NCI-H345 (cell line): ENCODE data around the gene RPLP2.

Experiments
- DNase-seq: peaks from one replicate; lab custom pipeline; 2025; lab: John Stamatoyannopoulos, UW

Gene RPLP2

DNA sequence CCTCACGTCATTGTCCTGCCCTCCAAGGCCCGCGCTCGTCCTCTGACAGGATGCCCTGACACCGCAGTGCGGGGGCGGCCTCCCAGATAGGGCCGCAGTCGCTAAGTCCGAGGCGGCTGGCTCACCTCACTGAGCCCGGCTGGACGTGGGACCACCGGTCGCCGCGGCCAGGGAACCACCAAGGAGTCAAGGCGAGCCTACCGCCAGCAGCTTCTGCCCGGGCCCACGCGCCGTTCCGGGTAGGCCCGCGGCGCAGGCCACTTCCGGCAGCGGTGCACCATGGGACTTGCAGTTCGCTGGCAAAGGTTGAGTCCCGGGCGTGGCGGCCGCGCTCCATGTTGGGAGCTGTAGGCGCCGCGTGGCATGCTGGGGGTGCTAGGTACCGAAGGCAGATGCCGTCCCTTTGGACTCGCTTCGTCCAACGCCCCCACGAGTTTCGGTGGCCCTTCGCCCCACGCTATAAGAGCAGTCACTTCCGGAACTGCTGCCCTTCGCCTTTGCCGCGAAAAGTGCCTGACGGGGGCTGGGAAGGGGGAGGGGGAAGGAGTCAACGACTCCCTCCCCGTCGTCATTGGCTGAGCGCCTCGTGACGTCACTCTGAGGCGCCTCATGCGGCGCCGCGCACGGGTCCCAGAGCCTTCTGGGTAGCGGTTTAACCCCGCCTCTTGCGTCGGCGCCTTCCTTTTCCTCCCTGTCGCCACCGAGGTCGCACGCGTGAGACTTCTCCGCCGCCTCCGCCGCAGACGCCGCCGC is at the start of gene RPLP2:
RPLP2 (plus strand) TSS at position 681 of the 753 bp plus-strand sequence. CDS start 268 bp downstream, outside the sequence.
- peak; percentile 98 for DNase-seq

DNA sequence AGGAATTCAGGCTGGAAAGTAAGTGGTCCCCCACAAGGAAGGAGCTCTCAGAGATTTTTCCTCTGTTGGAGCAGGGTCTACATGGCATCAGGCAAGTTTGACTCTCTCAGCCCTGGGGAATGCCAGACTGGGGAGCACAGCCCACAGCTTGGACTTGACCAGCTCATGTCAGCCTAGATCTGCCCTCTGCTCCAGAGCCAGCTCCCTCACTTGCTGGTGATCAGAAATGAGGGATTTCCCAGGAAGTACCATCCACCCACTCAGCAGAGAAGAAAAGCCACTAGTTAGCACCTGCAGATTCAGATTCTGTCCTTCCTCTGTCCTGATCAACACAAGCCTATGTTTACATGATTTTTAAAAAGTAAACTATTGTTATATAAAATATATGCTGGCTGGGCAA is 49.5 kb upstream of the RPLP2 start:
- no peak for DNase-seq

DNA sequence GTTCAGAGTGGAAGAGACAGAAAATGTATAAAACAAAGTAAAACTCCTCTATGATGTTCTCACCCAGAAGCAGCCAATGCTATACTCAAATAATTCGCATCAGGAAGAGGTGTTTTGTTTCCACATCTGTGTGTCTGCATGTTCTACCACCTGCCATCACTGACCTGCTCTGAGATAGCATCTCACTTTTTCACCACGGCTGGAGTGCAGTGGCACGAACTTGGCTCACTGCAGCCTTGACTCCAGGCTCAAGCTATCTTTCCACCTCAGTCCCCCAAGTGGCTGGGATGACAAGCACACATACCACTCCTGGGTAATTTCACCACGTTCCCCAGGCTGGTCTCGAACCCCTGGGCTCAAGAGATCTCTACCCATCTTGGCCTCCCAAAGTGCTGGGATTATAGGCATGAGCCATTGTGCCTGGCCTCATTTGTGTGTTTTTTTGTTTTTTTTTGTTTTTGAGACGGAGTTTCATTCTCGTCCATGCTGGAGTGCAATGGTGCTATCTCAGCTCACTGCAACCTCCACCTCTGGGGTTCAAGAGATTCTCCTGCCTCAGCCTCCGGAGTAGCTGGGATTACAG is 48.1 kb upstream of the RPLP2 start:
- DNase-seq = no peak

DNA sequence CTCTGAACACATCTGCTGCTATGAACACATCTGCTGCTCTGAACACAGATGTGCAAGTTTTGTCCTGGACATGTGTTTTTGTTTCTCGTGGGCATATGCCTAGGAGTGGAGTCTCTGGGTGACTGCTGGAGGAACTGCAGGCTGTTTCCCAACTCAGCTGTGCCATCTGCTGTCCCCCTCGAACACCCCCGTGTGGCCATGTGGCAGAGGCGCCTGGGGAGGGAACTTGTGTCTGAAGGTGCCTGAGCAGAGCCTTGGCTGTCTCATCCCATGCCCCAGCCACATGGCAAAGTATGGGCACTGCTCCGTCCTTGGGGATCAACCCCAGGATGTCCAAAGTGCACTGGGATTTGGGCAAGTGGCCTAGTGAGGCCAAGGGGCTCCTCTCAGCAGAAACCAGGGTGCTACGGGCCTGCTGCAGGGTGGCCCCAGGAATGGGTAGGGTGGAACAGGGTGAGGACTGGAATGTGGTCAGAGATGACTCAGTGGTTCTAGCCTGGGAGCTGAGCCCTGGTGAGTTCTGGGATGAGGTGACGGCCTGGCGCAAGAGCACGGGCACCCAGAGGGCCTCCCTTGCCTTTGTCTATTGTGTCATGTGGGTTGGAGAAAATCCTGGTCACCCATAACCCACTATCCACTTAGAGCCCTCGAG is 47.2 kb upstream of the RPLP2 start:
- DNase-seq = no peak

DNA sequence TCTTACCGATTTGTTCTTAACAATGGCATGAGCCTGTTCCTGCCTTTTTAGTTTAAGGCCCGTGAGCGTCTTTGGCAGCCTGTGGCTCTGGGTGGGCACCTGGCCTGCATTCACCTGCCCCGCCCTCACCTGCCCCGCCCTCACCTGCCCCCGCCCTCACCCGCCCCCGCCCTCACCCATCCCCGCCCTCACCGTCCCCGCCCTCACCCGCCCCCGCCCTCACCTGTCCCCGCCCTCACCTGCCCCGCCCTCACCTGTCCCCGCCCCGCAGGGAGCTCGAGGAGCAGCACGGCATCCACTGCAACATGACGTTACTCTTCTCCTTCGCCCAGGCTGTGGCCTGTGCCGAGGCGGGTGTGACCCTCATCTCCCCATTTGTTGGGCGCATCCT is 46.7 kb upstream of the RPLP2 start:
- peak; percentile 27 for DNase-seq

DNA sequence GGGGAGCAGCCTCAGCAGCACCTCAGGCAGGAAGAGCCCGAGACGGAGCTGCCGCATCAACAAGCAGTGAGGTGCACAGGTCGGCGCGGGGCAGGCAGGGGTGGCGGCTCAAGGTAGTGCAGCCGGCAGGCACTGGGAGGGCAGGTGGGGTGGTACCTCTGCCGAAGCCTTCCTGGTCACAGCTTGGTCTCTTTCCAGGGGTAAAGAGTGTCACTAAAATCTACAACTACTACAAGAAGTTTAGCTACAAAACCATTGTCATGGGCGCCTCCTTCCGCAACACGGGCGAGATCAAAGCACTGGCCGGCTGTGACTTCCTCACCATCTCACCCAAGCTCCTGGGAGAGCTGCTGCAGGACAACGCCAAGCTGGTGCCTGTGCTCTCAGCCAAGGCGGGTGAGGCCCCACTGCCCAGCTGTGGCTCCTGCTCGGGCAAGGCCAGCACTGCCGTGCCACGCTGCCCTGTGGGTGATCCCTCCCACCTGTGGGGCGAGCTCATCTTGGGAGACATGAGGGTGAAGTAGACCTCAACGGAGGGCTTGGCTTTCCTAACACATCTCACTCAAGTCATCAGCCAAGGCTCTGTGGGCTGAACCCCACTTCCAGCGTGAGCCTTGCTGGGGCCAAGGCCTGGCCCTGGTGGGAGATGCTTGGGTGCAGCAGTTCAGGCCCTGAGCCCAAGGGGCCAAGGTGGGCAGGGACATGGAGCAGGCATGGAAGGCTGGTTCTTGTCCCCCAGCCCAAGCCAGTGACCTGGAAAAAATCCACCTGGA is 46.0 kb upstream of the RPLP2 start:
- DNase-seq = no peak

DNA sequence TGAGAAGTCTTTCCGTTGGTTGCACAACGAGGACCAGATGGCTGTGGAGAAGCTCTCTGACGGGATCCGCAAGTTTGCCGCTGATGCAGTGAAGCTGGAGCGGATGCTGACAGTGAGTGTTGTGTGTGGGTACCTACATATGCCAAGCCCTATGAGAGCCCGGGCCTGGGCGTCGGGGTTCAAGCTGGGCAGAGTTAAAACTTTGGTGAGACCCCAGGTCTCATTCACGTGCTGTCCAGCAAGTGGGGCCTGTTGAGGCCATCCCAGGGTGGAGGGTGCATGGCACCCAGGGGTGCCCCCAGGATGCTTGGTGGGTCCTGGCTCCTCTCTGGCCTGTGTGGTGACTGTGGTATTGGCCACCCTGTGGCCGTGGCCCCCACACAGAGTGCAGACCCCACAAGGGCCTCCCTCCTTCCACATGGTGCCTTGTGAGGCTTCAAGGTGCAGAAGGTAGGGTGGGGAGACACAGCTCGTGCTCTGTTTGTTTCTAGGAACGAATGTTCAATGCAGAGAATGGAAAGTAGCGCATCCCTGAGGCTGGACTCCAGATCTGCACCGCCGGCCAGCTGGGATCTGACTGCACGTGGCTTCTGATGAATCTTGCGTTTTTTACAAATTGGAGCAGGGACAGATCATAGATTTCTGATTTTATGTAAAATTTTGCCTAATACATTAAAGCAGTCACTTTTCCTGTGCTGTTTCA is 45.3 kb upstream of the RPLP2 start:
- no peak for DNase-seq

DNA sequence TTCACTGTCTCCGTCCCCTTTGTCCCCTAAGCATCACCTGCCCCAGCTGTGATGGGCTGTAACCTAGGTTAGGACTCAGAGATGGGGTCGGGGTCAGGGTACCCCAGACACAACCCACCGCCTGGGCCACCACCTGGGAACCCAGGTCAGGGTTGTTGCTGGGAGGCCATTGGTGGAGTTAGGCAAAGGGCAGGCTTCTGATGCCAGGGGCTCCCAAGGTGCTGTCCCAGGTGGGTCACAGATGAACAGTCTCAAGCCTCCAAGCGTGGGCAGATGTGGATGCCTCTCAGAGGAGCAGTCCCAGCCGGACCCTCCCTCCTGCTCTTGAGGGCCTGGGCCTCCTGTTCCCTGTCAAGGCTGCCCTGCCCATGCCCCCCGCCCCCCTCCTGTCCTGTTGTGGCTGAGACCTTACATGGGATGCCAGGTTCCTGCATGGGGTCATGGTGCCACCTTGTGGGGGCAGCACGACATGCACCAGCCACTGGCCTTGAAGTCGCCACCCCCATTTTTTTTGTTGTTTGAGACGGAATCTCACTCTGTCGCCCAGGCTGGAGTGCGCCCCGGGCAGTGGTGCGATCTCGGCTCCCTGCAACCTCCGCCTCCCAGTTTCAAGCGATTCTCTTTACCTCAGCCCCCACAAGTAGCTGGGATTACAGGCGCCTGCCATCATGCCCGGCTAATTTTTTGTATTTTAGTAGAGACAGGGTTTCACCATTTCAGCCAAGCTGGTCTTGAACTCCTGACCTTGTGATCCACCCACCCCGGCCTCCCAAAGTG is 44.6 kb upstream of the RPLP2 start:
- DNase-seq = peak; percentile 45

DNA sequence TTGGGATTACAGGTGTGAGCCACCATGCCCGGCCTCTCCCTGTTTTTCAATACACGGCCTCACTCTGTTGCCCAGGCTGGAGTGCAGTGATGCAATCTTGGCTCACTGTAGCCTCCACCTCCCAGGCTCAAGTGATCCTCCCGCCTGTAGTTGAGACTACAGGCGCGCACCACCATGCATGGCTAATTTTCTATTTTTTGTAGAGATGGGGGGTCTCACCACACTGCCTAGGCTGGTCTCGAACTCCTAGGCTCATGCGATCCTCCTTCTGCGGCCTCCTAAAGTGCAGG is 44.0 kb upstream of the RPLP2 start:
- no peak for DNase-seq

DNA sequence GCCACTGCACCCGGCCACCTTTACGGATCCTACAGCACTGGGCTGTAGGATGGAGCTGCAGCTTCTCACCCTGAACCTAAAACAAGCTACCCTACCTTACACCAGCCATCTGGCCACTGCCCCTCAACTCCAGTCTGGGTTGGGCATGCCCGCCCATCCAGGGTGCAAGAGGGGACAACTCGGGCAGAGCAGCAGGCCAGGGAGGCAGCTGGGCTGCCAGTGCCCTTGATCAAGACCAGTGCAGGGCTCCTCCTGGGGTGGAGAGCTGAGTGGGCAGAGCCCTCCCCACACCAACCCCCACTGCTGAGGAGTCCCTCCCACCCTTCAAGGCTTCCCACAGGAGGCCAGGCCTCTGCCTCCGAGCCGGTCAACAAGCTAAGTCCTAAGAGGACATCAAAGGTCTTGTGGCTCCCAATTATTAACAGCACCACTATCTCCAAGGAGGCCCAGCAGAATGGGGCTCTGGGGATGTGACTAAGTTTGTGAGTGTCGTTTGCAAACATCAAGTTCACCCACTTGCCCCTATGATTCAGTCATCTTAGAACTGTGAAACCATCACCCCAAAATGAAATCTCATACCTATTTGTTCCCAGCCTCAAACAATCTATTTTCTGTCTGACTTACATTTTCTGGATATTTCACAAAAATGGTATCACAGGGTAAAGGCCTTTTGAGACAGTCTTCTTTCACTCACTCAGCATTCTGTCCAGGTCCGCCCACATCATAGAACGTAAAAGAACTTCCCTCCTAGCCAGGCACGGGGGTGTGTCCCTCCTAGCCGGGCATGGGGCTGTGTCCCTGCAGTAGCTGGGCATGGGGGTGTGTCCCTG is 43.4 kb upstream of the RPLP2 start:
- DNase-seq = no peak

DNA sequence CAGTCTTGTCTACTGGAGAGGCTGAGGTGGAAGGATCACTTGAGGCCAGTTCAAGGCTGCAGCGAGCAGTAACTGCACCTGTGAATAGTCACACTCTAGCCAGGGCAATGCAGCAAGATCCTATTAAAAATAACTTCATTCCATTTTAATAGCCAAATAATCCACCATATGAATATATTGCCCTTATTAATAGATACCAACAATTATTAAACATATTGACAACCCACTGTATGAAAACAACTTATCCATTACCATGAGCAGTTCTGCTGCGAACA is 42.9 kb upstream of the RPLP2 start:
- DNase-seq = no peak

DNA sequence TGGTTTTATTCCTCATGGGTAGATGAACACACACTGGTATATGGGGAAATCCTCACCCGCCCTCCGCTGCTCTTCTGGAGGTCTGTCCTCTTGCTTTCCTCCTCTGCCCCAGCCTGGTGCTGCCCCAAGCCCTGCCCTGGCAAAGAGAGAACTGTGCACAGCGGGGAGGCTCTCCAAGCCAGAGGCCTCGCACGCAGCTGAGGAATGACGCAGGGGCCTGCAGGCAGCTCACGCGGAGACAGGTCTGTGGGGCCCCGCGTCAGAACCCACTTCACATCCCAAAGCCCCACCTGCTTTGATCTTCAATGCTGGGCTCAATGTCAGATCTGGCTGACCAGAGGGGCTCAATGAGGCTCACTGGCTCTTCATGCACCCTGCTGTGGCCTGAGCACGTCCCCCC is 42.5 kb upstream of the RPLP2 start:
- no peak for DNase-seq

DNA sequence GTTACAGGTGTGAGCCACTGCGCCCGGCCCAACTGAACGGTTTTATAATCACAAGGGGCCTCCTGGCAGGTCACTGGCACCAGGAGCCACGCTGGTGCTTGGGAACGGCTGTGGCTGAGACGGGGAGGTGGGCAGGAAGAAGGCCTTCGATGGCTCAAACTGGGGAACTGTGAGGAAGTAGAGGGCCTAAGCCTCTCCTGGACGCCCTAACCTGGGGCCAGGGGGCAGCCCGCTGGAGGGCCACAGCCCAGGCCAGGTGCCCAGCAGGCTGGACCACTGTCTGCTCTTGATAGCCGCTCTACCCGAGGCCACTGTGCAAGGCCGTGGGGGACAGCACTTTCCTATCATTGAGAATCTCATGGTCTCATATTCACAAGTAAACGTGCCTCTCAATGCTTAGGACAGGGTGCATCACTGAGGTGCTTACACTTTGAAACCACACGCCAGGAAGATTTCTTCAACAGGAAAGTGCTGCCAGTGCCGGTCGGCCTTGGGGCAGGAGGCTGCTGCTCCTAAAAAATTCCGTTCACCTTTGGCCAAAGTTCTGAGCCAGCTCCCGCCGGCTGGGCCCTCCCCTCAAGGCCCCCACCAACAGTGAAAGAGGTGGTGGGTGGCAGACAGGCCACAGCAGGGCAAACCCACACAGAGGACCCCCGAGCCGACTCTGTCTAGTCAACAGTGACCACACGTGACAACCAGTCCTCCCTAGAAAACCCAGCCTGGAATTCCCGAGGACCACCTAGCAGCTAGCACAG is 39.7 kb upstream of the RPLP2 start:
- no peak for DNase-seq

DNA sequence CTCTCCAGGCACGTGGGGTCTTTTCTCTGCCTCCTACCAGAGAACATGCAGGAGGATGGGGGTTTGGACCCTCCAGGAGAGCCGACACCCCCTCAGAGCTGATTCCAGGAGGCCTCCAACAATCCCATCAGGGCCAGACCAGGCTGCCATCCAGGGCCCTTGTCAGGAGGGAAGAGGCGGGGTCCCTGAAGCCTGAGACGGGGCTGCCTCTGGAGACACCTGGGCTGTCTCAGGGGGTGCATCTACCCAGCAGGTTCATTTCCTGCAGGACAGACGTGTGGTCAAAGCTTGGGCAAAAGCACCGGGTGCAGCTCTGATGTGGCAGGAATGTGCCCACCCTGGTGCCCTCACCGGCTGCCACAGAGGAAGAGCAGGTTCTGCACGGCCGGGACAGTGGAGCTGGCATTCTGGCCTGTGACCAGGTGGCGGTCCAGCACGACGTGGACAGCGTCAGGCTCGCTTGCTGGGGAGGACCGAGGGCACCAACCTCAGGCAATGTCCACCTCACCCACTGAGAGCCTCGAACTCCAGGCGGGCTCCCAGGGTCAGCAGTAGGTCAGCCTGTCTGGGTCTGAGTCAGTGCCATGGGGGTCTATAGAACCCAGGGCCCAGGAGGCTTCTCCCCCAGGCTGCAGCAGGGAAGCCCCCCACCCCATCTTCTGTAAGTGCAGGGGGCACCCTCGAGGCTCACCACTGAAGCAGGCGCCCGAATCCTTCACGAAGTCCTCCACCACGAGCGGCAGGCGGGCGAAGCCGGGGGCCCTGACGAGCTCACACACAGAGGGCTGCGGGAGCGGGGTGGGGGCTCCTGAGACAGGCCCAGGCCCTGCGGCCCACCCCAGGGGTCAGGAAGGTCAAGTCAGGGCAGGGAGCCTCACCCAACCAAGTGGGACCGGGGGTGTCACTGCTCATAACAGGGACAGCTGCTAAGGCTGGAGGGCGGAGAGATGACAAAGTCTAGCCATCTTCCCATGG is 38.8 kb upstream of the RPLP2 start:
- no peak for DNase-seq

DNA sequence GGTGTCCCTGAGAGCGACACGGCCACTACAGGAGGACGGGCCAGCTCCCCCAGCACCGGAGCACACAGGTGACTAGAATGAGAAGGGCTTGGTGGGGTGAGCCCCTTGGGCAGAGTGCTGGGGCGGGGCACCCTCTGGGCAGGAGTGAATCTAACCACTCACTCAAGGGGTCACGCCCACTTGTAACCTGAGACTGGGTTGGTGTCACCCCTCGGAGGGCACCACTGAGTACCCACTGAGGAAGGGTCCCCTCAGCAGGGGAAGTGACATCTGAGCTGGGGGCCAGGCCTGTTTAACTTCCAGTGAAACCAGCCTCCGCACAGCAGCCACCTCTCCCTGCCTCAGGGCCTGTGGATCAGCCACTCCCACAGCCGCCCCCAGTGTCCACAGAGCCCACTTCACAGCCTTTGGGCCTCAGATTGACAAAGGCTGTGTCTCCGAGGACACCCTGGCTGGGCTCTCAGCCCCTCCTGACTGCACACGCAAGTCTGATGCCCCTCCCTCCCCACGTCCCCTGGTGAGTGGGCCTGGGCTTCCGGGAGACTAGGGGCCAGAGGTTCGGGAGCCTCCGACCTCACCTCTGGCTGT is 38.1 kb upstream of the RPLP2 start:
- DNase-seq = no peak

DNA sequence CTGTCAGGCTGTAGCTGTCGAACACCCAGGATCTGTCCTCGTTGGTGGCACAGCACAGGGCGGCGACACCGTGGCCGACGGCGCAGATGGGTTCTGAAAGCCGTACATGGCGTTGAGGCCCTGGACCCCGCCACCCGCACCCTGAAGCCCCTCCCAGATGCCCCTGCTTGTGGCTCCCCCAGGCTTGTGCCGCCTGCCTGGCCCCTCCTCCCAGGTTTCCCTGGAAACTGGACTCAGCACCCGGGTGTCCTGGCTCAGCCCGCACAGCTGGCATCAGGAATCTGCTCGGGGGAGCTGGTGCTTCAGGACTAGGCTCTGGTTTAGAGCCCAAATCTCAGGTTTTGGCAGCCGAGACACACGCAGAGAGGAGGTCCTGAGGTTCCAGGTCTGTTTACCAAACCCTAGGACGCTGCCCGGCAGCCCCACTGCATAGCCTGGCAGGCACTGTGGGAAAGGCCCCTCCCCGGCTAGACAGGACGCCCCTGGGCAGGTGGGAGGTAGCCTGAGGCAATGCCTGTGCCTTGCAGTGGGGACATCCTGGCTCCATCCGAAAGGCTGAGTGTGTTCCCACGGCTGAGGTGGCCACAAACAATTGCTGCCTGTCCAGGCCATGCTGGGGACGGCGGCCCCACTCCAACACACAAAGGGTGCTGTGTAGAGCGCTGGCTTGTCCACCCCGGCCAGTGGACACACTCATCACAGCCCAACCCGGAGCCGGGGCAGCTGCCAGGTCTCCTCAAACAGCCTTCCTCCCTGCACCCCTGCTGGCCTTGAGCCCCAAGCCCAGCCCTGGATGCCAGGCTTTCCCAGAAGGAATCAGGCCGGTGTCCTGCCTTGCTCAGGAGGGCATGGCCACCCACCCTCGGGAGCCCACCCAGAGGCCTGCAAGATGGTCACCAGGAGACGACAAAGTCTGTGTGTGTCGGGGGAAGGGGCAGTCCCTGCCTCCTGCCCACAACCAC is 37.1 kb upstream of the RPLP2 start:
- DNase-seq = no peak

DNA sequence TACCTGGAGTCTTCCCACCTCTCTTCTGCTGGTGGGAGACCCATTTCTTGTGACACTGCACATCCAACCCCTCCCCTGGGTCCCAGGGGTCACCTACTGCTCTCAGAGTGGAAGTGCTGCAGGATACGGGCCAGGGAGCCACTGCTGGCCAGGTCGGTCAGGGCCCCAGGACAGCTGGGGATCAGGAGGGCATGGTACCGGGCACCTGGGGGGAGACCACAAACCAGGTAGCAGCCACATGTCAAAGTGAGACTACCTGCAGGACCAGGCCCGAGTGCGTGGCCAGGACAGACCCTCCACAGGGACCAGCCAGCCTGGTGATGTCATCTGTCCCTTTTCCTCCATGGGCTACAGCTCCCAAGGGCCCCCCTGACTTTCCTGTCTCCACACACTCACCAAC is 36.3 kb upstream of the RPLP2 start:
- no peak for DNase-seq
